ENCODE measurements around the gene TOLLIP. TPM values are rescaled to one million over a fixed set of nuclear protein-coding genes. Genes with fewer than 3 reads are reported as not detected.

Gene TOLLIP
- total and polyA plus RNA-seq, 4 donors = 20.0 to 52.1 (median 34.9) TPM

- no peak for ATAC-seq (ENCODE audit: low FRiP score)
- no peaks in the 10 kb centered on the region for H3K4me1 ChIP-seq (ENCODE audit: control insufficient read depth in 1 of 2, insufficient read depth in 2 of 2, low read length in 2 of 2)
- intact Hi-C loops (cut with DNase I) = no loop called here
- H3K4me3 ChIP-seq (ENCODE audit: low read length in 2 of 2) = peak overlapping the region; percentile 39 to 55
- WGBS, 2 donors = 73 to 75% methylated on average over 18 of the region's 18 CpGs
- peak overlapping the region; percentile 4 to 71 for H3K27ac ChIP-seq (ENCODE audit: low read depth in 1 of 2, low read length in 2 of 2)
- H3K36me3 ChIP-seq (ENCODE audit: control insufficient read depth in 1 of 2, insufficient read depth in 2 of 2, low read length in 1 of 2) = no peaks in the 10 kb centered on the region
- no peaks in the 10 kb centered on the region for H3K27me3 ChIP-seq (ENCODE audit: control insufficient read depth in 1 of 2, insufficient read depth in 2 of 2, low read length in 1 of 2)
- no peak for DNase-seq
- no peaks in the 10 kb centered on the region for H3K9me3 ChIP-seq (ENCODE audit: control insufficient read depth, low read length)
Measured at GRCh38 chr11:1310318-1310687, 871 bp upstream of the TOLLIP start.

- 3 to 4% methylated on average over 30 to 58 of the region's 58 CpGs for WGBS, 2 donors
- DNase-seq (peak in 1 of 2 donors; percentile 61), ATAC-seq (ENCODE audit: low FRiP score) (peak; percentile 61)
- H3K4me1 ChIP-seq (ENCODE audit: control insufficient read depth in 1 of 2, insufficient read depth in 2 of 2, low read length in 2 of 2) = no peaks in the 10 kb centered on the region
- H3K36me3 ChIP-seq (ENCODE audit: control insufficient read depth in 1 of 2, insufficient read depth in 2 of 2, low read length in 1 of 2) = no peaks in the 10 kb centered on the region
- H3K9me3 ChIP-seq (ENCODE audit: control insufficient read depth, low read length) = no peaks in the 10 kb centered on the region
- peak overlapping the region; percentile 75 to 93 for H3K4me3 ChIP-seq (ENCODE audit: low read length in 2 of 2)
- intact Hi-C loops (cut with DNase I) = loop anchor here in 1 of 2 donors (5.0 kb wide), 1 partner anchor 47 kb away; no protein-coding TSS in a partner anchor
- peak overlapping the region in 1 of 2 donors; percentile 60 for H3K27ac ChIP-seq (ENCODE audit: low read depth in 1 of 2, low read length in 2 of 2)
- no peaks in the 10 kb centered on the region for H3K27me3 ChIP-seq (ENCODE audit: control insufficient read depth in 1 of 2, insufficient read depth in 2 of 2, low read length in 1 of 2)
Measured at GRCh38 chr11:1308743-1309497, 512 bp downstream of the TOLLIP start.

- intact Hi-C loops (cut with DNase I) = loop anchor here in 1 of 2 donors (5.0 kb wide), 1 partner anchor 46 kb away; no protein-coding TSS in a partner anchor
- no peak for ATAC-seq (ENCODE audit: low FRiP score)
- Histone ChIP-seq H3K36me3 (ENCODE audit: control insufficient read depth in 1 of 2, insufficient read depth in 2 of 2, low read length in 1 of 2) (no peaks in the 10 kb centered on the region), H3K9me3 (ENCODE audit: control insufficient read depth, low read length) (no peaks in the 10 kb centered on the region), H3K4me1 (ENCODE audit: control insufficient read depth in 1 of 2, insufficient read depth in 2 of 2, low read length in 2 of 2) (no peaks in the 10 kb centered on the region), H3K27me3 (ENCODE audit: control insufficient read depth in 1 of 2, insufficient read depth in 2 of 2, low read length in 1 of 2) (no peaks in the 10 kb centered on the region), H3K4me3 (ENCODE audit: low read length in 2 of 2) (no peak overlapping the region), H3K27ac (ENCODE audit: low read depth in 1 of 2, low read length in 2 of 2) (no peak overlapping the region)
- 70 to 71% methylated on average over 21 of the region's 21 CpGs for WGBS, 2 donors
- no peak for DNase-seq
Measured at GRCh38 chr11:1307998-1308742, 1.3 kb downstream of the TOLLIP start.

GRCh38 chr11:1307163-1307870, 2.1 kb downstream of the TOLLIP start:
- ATAC-seq (ENCODE audit: low FRiP score) = no peak
- Histone ChIP-seq H3K27ac (ENCODE audit: low read depth in 1 of 2, low read length in 2 of 2) (no peak overlapping the region), H3K9me3 (ENCODE audit: control insufficient read depth, low read length) (no peaks in the 10 kb centered on the region), H3K4me3 (ENCODE audit: low read length in 2 of 2) (no peak overlapping the region), H3K4me1 (ENCODE audit: control insufficient read depth in 1 of 2, insufficient read depth in 2 of 2, low read length in 2 of 2) (no peaks in the 10 kb centered on the region), H3K27me3 (ENCODE audit: control insufficient read depth in 1 of 2, insufficient read depth in 2 of 2, low read length in 1 of 2) (no peaks in the 10 kb centered on the region), H3K36me3 (ENCODE audit: control insufficient read depth in 1 of 2, insufficient read depth in 2 of 2, low read length in 1 of 2) (no peaks in the 10 kb centered on the region)
- intact Hi-C loops (cut with DNase I) = loop anchor here in 1 of 2 donors (5.0 kb wide), 1 partner anchor 45 kb away; no protein-coding TSS in a partner anchor
- DNase-seq = no peak
- whole genome bisulfite sequencing, 2 donors = 89 to 92% methylated on average over 21 of the region's 21 CpGs

- Histone ChIP-seq H3K27ac (ENCODE audit: low read depth in 1 of 2, low read length in 2 of 2) (no peak overlapping the region), H3K36me3 (ENCODE audit: control insufficient read depth in 1 of 2, insufficient read depth in 2 of 2, low read length in 1 of 2) (no peaks in the 10 kb centered on the region), H3K9me3 (ENCODE audit: control insufficient read depth, low read length) (no peaks in the 10 kb centered on the region), H3K4me1 (ENCODE audit: control insufficient read depth in 1 of 2, insufficient read depth in 2 of 2, low read length in 2 of 2) (no peaks in the 10 kb centered on the region), H3K27me3 (ENCODE audit: control insufficient read depth in 1 of 2, insufficient read depth in 2 of 2, low read length in 1 of 2) (no peaks in the 10 kb centered on the region), H3K4me3 (ENCODE audit: low read length in 2 of 2) (no peak overlapping the region)
- WGBS, 2 donors = 89 to 92% methylated on average over 29 to 30 of the region's 30 CpGs
- intact Hi-C loops (cut with DNase I) = loop anchor here in 1 of 2 donors (5.0 kb wide), 1 partner anchor 44 kb away; no protein-coding TSS in a partner anchor
- peak in 1 of 2 donors; percentile 68 for DNase-seq
- ATAC-seq (ENCODE audit: low FRiP score) = no peak
Measured at GRCh38 chr11:1306186-1307162, 3.0 kb downstream of the TOLLIP start.

- H3K27me3 ChIP-seq (ENCODE audit: control insufficient read depth in 1 of 2, insufficient read depth in 2 of 2, low read length in 1 of 2) = no peaks in the 10 kb centered on the region
- H3K9me3 ChIP-seq (ENCODE audit: control insufficient read depth, low read length) = no peaks in the 10 kb centered on the region
- ATAC-seq (ENCODE audit: low FRiP score) = no peak
- H3K27ac ChIP-seq (ENCODE audit: low read depth in 1 of 2, low read length in 2 of 2) = no peak overlapping the region
- no peaks in the 10 kb centered on the region for H3K4me1 ChIP-seq (ENCODE audit: control insufficient read depth in 1 of 2, insufficient read depth in 2 of 2, low read length in 2 of 2)
- no peaks in the 10 kb centered on the region for H3K36me3 ChIP-seq (ENCODE audit: control insufficient read depth in 1 of 2, insufficient read depth in 2 of 2, low read length in 1 of 2)
- no peak overlapping the region for H3K4me3 ChIP-seq (ENCODE audit: low read length in 2 of 2)
- DNase-seq = peak in 1 of 2 donors; percentile 70
- intact Hi-C loops (cut with DNase I) = loop anchor here in 1 of 2 donors (5.0 kb wide), 1 partner anchor 43 kb away; no protein-coding TSS in a partner anchor
- WGBS, 2 donors = 93 to 94% methylated on average over 27 of the region's 27 CpGs
Measured at GRCh38 chr11:1305501-1306056, 3.9 kb downstream of the TOLLIP start.

- WGBS, 2 donors = 89 to 93% methylated on average over 13 of the region's 13 CpGs
- Histone ChIP-seq H3K36me3 (ENCODE audit: control insufficient read depth in 1 of 2, insufficient read depth in 2 of 2, low read length in 1 of 2) (no peaks in the 10 kb centered on the region), H3K9me3 (ENCODE audit: control insufficient read depth, low read length) (no peaks in the 10 kb centered on the region), H3K4me3 (ENCODE audit: low read length in 2 of 2) (no peak overlapping the region), H3K4me1 (ENCODE audit: control insufficient read depth in 1 of 2, insufficient read depth in 2 of 2, low read length in 2 of 2) (no peaks in the 10 kb centered on the region), H3K27ac (ENCODE audit: low read depth in 1 of 2, low read length in 2 of 2) (no peak overlapping the region), H3K27me3 (ENCODE audit: control insufficient read depth in 1 of 2, insufficient read depth in 2 of 2, low read length in 1 of 2) (no peaks in the 10 kb centered on the region)
- DNase-seq (no peak), ATAC-seq (ENCODE audit: low FRiP score) (no peak)
- intact Hi-C loops (cut with DNase I) = loop anchor here in 1 of 2 donors (5.0 kb wide), 1 partner anchor 43 kb away; no protein-coding TSS in a partner anchor
Measured at GRCh38 chr11:1305063-1305495, 4.4 kb downstream of the TOLLIP start.
